KMS-11 (cell line): Measurements from ENCODE around the gene ANGPTL7.

Source experiments
- H2AFZ ChIP-seq: fragments of 200-600 bp; sonication (generic); 2 replicates; pipeline ENCODE4 v1.6.1; 2016; ENCODE audit warnings: antibody characterized with exemption, mixed run types, low read depth
- H3K27ac ChIP-seq: fragments of 200-600 bp; sonication (generic); 2 replicates; pipeline ENCODE4 v1.6.1; 2016; ENCODE audit warnings: mild to moderate bottlenecking, mixed run types
- H3K27me3 ChIP-seq: fragments of 200-600 bp; sonication (generic); 2 replicates; pipeline ENCODE4 v1.6.1; 2017; ENCODE audit warnings: mild to moderate bottlenecking, low read depth, mixed run types, moderate library complexity; ENCODE audit not compliant: insufficient read depth
- H3K36me3 ChIP-seq: fragments of 200-600 bp; sonication (generic); 2 replicates; pipeline ENCODE4 v1.6.1; 2017; ENCODE audit warnings: mild to moderate bottlenecking, mixed run types; ENCODE audit not compliant: insufficient read depth
- H3K4me1 ChIP-seq: fragments of 200-600 bp; sonication (generic); 2 replicates; pipeline ENCODE4 v1.6.1; 2016; ENCODE audit warnings: mild to moderate bottlenecking, low read depth, mixed run types; ENCODE audit not compliant: poor library complexity, severe bottlenecking
- H3K4me2 ChIP-seq: fragments of 200-600 bp; sonication (generic); 2 replicates; pipeline ENCODE4 v1.7.0; 2016; ENCODE audit warnings: mild to moderate bottlenecking, mixed run types
- H3K4me3 ChIP-seq: fragments of 200-600 bp; sonication (generic); IDR thresholded peaks from 2 replicates; pipeline ENCODE4 v1.6.1; 2017; ENCODE audit warnings: low read depth, low read length, mixed read lengths; ENCODE audit not compliant: insufficient read depth
- H3K79me2 ChIP-seq: fragments of 200-600 bp; sonication (generic); 2 replicates; pipeline ENCODE4 v1.6.1; 2016; ENCODE audit warnings: low read depth, mixed run types; ENCODE audit not compliant: insufficient read depth
- H3K9ac ChIP-seq: fragments of 200-600 bp; sonication (generic); 2 replicates; pipeline ENCODE4 v1.6.1; 2016; ENCODE audit warnings: mild to moderate bottlenecking, mixed run types
- H4K20me1 ChIP-seq: fragments of 200-600 bp; sonication (generic); 2 replicates; pipeline ENCODE4 v1.6.1; 2016; ENCODE audit warnings: mild to moderate bottlenecking, mixed run types; ENCODE audit not compliant: insufficient read depth
- TF ChIP-seq, protein P1 (sequence below): fragments of 200-600 bp; sonication (generic); conservative IDR thresholded peaks from 2 replicates; pipeline ENCODE4 v1.6.1; 2017; ENCODE audit warnings: low read depth, mild to moderate bottlenecking, antibody characterized with exemption, low read length, moderate library complexity, mixed read lengths

The ANGPTL7 gene

DNA sequence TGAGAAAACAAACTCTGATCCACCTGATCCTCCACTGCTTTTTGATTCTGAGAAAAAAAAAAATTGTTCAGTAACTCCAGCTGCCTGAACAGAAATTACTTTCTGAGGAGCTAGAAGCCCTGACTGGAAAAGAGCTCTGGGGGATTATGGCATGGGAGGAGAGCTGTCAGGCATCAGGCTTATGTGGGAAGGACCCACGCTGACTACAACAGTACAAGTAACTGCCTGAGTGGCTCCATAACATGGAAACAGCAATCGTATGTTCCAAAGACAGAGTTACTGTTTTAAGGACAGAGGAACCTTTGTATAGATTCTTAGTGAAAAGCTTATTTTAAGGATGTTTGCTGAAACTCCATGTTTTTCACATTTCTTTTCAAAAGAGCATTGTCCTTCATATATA, 1.2 kb upstream of the ANGPTL7 start:
- Histone ChIP-seq H3K27ac (no peak overlapping the region), H4K20me1 (no peaks in the 10 kb centered on the region), H3K36me3 (no peaks in the 10 kb centered on the region), H3K4me1 (no peaks in the 10 kb centered on the region), H3K4me2 (no peak overlapping the region), H3K27me3 (no peaks in the 10 kb centered on the region), H3K4me3 (no peak overlapping the region), H2AFZ (no peak overlapping the region), H3K79me2 (no peaks in the 10 kb centered on the region), H3K9ac (no peak overlapping the region)
- TF ChIP-seq, protein P1, sequence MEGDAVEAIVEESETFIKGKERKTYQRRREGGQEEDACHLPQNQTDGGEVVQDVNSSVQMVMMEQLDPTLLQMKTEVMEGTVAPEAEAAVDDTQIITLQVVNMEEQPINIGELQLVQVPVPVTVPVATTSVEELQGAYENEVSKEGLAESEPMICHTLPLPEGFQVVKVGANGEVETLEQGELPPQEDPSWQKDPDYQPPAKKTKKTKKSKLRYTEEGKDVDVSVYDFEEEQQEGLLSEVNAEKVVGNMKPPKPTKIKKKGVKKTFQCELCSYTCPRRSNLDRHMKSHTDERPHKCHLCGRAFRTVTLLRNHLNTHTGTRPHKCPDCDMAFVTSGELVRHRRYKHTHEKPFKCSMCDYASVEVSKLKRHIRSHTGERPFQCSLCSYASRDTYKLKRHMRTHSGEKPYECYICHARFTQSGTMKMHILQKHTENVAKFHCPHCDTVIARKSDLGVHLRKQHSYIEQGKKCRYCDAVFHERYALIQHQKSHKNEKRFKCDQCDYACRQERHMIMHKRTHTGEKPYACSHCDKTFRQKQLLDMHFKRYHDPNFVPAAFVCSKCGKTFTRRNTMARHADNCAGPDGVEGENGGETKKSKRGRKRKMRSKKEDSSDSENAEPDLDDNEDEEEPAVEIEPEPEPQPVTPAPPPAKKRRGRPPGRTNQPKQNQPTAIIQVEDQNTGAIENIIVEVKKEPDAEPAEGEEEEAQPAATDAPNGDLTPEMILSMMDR = no peak

DNA sequence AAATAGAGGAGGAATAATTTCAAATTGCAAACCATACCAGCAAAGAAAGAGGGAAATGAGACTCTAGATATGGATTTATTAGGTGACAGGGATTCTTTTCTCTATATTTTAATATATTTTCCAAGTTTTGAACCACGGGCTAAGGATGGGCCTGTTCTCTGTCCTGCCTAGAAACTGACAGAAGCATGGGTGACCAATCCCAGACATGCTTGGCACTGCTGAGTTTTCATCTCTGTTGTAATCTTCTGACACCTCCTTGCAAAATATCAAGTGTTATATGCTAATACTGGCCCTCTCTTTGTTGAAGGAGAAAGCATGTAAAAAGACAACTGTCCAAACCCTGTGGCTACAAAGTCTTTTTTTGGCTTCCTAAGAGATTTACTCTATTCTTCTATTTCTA, 774 bp upstream of the ANGPTL7 start:
- Histone ChIP-seq H2AFZ (no peak overlapping the region), H4K20me1 (no peaks in the 10 kb centered on the region)
- TF ChIP-seq, protein P1 = no peak

DNA sequence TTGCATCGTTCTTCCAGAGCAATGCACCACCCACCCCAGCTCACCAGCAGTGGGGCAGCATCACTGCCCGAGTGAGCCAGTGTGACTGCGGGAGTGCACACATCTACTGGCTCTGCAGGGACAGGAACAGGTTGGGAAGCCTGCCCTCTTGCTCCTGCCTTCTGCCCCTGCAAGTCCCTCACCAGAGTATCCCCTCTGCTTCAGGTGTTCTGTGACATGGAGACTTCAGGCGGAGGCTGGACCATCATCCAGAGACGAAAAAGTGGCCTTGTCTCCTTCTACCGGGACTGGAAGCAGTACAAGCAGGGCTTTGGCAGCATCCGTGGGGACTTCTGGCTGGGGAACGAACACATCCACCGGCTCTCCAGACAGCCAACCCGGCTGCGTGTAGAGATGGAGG, 4.2 kb downstream of the ANGPTL7 start:
- H3K9ac ChIP-seq = no peak overlapping the region
- H3K4me2 ChIP-seq = no peak overlapping the region
- no peaks in the 10 kb centered on the region for H4K20me1 ChIP-seq
- TF ChIP-seq, protein P1 = no peak
- no peaks in the 10 kb centered on the region for H3K4me1 ChIP-seq
- H3K27ac ChIP-seq = no peak overlapping the region
- H3K27me3 ChIP-seq = no peaks in the 10 kb centered on the region
- H2AFZ ChIP-seq = no peak overlapping the region
- H3K36me3 ChIP-seq = no peaks in the 10 kb centered on the region
- no peaks in the 10 kb centered on the region for H3K79me2 ChIP-seq
- H3K4me3 ChIP-seq = no peak overlapping the region

More for the DNA sequence above, 774 bp upstream of the ANGPTL7 start:
- Histone ChIP-seq H3K4me2 (no peak overlapping the region), H3K79me2 (no peaks in the 10 kb centered on the region), H3K4me3 (no peak overlapping the region), H3K4me1 (no peaks in the 10 kb centered on the region), H3K27me3 (no peaks in the 10 kb centered on the region), H3K27ac (no peak overlapping the region), H3K9ac (no peak overlapping the region), H3K36me3 (no peaks in the 10 kb centered on the region)

DNA sequence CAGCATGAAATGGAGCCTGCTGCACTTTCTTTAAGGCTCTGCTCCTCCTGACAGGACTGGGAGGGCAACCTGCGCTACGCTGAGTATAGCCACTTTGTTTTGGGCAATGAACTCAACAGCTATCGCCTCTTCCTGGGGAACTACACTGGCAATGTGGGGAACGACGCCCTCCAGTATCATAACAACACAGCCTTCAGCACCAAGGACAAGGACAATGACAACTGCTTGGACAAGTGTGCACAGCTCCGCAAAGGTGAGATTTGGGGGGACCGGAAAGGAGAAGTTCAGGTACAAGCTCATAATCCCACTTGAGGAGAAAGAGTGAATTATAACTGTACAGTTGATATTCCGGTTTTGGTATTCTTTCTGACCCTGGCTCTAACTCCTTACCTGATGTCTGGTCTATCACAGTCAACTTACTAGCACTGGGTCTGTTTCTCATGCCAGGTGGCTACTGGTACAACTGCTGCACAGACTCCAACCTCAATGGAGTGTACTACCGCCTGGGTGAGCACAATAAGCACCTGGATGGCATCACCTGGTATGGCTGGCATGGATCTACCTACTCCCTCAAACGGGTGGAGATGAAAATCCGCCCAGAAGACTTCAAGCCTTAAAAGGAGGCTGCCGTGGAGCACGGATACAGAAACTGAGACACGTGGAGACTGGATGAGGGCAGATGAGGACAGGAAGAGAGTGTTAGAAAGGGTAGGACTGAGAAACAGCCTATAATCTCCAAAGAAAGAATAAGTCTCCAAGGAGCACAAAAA, 5.4 kb downstream of the ANGPTL7 start:
- H3K9ac ChIP-seq = no peak overlapping the region
- no peaks in the 10 kb centered on the region for H3K4me1 ChIP-seq
- H3K4me2 ChIP-seq = no peak overlapping the region
- TF ChIP-seq, protein P1 = no peak
- H3K27me3 ChIP-seq = no peaks in the 10 kb centered on the region
- no peak overlapping the region for H2AFZ ChIP-seq
- no peaks in the 10 kb centered on the region for H3K36me3 ChIP-seq
- H3K4me3 ChIP-seq = no peak overlapping the region
- H4K20me1 ChIP-seq = no peaks in the 10 kb centered on the region
- no peak overlapping the region for H3K27ac ChIP-seq
- no peaks in the 10 kb centered on the region for H3K79me2 ChIP-seq
